SH-SY5Y (cell line): ENCODE measurements around the gene RAMAC.

ENCODE experiments used
- GATA2 ChIP-seq: IDR thresholded peaks from 2 replicates; pipeline ENCODE4 v1.6.1; 2011; ENCODE audit warnings: mild to moderate bottlenecking, low read depth, low read length
- GATA3 ChIP-seq: IDR thresholded peaks from 2 replicates; pipeline ENCODE4 v1.6.1; 2011; ENCODE audit warnings: low read depth, mild to moderate bottlenecking, low read length, moderate library complexity

- TF ChIP-seq GATA2, result no peak
- no peak for TF ChIP-seq GATA3
Measured at GRCh38 chr15:82978438-82978837, 7.6 kb upstream of the RAMAC start.
